Measurements from ENCODE around the gene ULK4.
"Not testable (repeated sequence)": the region's sequence is repeated elsewhere in the genome, so short reads cannot be mapped to it uniquely, and the experiment has no call there.

ULK4 gene

DNA sequence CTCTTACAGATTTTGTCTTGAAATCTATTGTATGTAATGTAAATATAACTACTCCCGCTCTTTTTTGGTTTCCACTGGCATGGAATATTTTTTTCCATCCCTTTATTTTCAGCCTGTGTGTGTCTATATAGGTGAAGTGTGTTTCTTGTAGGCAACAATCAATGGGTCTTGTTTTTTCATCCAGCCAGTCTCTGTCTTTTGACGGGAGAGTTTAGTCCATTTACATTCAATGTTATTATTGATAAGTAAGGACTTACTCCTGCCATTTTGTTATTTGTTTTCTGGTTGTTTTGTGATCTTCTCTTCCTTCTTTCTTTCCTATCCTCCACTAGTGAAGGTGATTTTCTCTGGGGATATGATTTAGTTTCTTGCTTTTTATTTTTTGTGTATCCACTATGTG, 101.4 kb downstream of the ULK4 start:
- H3K9me3 ChIP-seq (ENCODE audit: low read length); H3K9ac ChIP-seq (ENCODE audit: low read length); H3K4me1 ChIP-seq (ENCODE audit: insufficient read depth, low read length); H3K4me3 ChIP-seq (ENCODE audit: low read depth in 1 of 2, low read length in 2 of 2); H3K27ac ChIP-seq (ENCODE audit: low read depth, low read length); H3K27me3 ChIP-seq (ENCODE audit: control insufficient read depth in 1 of 2, insufficient read depth in 2 of 2, low read length in 2 of 2); H3K36me3 ChIP-seq (ENCODE audit: insufficient read depth, low read length): not testable (repeated sequence)

DNA sequence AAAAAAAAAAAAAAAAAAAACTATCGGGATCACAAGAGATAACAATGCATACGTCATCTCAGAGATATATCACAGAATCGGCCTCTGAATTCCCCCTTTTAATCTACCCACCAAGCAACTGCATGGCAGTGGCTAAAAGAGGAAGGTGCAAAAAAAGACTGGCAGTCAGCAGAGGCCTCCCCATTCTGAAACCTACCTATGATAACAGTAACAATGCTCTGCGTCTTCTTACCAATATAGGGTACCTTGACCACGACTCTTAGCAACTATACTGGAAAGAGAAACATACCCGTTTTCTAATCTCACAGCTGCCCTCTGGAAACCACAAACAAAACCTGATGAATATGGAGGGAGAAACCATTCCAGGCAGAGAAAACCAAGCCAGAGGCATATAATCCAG, 106.9 kb downstream of the ULK4 start:
- Histone ChIP-seq H3K36me3 (ENCODE audit: insufficient read depth, low read length) (no peaks in the 10 kb centered on the region), H3K9ac (ENCODE audit: low read length) (no peak overlapping the region), H3K27me3 (ENCODE audit: control insufficient read depth in 1 of 2, insufficient read depth in 2 of 2, low read length in 2 of 2) (no peaks in the 10 kb centered on the region), H3K4me1 (ENCODE audit: insufficient read depth, low read length) (no peaks in the 10 kb centered on the region), H3K9me3 (ENCODE audit: low read length) (no peaks in the 10 kb centered on the region), H3K27ac (ENCODE audit: low read depth, low read length) (no peak overlapping the region), H3K4me3 (ENCODE audit: low read depth in 1 of 2, low read length in 2 of 2) (no peak overlapping the region)

DNA sequence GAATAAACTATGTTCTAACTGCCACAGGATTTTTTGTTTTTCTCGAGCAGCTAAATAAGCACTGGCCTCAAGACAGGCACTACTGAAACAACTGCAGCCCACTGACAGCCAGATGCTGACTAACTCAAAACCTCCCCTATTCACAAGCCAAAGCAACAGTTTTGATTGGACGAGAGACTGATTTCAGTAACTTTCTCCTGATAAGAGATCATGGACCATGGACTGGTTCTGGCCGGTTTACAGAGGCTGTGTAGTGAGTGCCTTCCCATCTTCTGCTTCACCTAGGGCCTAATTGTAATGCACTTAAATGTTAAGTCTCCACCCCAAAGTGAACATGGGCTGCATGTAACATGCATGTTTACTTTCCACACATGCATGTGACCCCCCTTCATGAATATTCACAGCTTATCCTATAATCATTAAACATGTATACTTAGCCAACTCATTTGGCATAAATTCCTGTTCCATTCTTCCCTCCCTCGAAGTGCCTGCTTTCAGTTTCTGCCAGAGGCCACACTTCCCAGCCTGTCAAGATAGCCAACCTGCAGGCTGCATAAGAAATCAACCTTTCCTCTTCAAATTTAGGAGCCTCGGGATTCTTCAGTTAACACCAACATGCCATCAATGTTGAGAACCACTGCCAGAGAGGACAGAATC, 108.2 kb downstream of the ULK4 start:
- no peak overlapping the region for H3K4me3 ChIP-seq (ENCODE audit: low read depth in 1 of 2, low read length in 2 of 2)
- no peaks in the 10 kb centered on the region for H3K36me3 ChIP-seq (ENCODE audit: insufficient read depth, low read length)
- no peak overlapping the region for H3K9ac ChIP-seq (ENCODE audit: low read length)
- H3K27me3 ChIP-seq (ENCODE audit: control insufficient read depth in 1 of 2, insufficient read depth in 2 of 2, low read length in 2 of 2): no peaks in the 10 kb centered on the region
- no peaks in the 10 kb centered on the region for H3K9me3 ChIP-seq (ENCODE audit: low read length)
- H3K4me1 ChIP-seq (ENCODE audit: insufficient read depth, low read length): peaks cover 1% of the 10 kb centered on the region
- no peak overlapping the region for H3K27ac ChIP-seq (ENCODE audit: low read depth, low read length)

GRCh38 chr3:41848753-41849574, 112.9 kb downstream of the ULK4 start:
- H3K27ac ChIP-seq (ENCODE audit: low read depth, low read length): no peak overlapping the region
- no peaks in the 10 kb centered on the region for H3K9me3 ChIP-seq (ENCODE audit: low read length)
- H3K4me1 ChIP-seq (ENCODE audit: insufficient read depth, low read length): peaks cover 11% of the 10 kb centered on the region
- H3K4me3 ChIP-seq (ENCODE audit: low read depth in 1 of 2, low read length in 2 of 2): no peak overlapping the region
- H3K9ac ChIP-seq (ENCODE audit: low read length): no peak overlapping the region
- H3K36me3 ChIP-seq (ENCODE audit: insufficient read depth, low read length): no peaks in the 10 kb centered on the region
- no peaks in the 10 kb centered on the region for H3K27me3 ChIP-seq (ENCODE audit: control insufficient read depth in 1 of 2, insufficient read depth in 2 of 2, low read length in 2 of 2)

- H3K27me3 ChIP-seq (ENCODE audit: control insufficient read depth in 1 of 2, insufficient read depth in 2 of 2, low read length in 2 of 2): no peaks in the 10 kb centered on the region
- no peak overlapping the region for H3K4me3 ChIP-seq (ENCODE audit: low read depth in 1 of 2, low read length in 2 of 2)
- peaks cover 11% of the 10 kb centered on the region for H3K4me1 ChIP-seq (ENCODE audit: insufficient read depth, low read length)
- H3K9me3 ChIP-seq (ENCODE audit: low read length): no peaks in the 10 kb centered on the region
- no peaks in the 10 kb centered on the region for H3K36me3 ChIP-seq (ENCODE audit: insufficient read depth, low read length)
- H3K27ac ChIP-seq (ENCODE audit: low read depth, low read length): no peak overlapping the region
- H3K9ac ChIP-seq (ENCODE audit: low read length): no peak overlapping the region
These were observed 114.2 kb downstream of the ULK4 start for GRCh38 chr3:41847679-41848078.

DNA sequence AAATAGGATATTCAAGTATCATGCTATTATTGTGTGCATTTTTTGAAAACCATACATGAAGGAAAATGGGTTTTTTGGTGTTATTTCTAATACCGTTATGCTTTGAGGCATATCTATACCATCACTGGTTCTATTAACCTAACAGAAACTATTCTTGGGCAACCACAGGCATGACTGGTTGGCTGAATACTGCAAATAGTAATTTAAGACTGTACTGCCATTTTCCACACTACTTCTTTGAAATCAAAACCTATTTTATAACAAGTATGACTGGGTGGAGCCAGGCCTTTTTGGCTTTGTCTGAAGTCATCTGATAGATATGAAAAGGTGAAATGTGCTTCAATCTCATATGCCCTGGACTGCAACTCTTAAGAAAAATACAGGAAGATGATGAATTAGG, 115.1 kb downstream of the ULK4 start:
- no peak overlapping the region for H3K4me3 ChIP-seq (ENCODE audit: low read depth in 1 of 2, low read length in 2 of 2)
- no peak overlapping the region for H3K27ac ChIP-seq (ENCODE audit: low read depth, low read length)
- no peaks in the 10 kb centered on the region for H3K36me3 ChIP-seq (ENCODE audit: insufficient read depth, low read length)
- H3K9ac ChIP-seq (ENCODE audit: low read length): no peak overlapping the region
- H3K9me3 ChIP-seq (ENCODE audit: low read length): no peaks in the 10 kb centered on the region
- peaks cover 11% of the 10 kb centered on the region for H3K4me1 ChIP-seq (ENCODE audit: insufficient read depth, low read length)
- H3K27me3 ChIP-seq (ENCODE audit: control insufficient read depth in 1 of 2, insufficient read depth in 2 of 2, low read length in 2 of 2): no peaks in the 10 kb centered on the region

DNA sequence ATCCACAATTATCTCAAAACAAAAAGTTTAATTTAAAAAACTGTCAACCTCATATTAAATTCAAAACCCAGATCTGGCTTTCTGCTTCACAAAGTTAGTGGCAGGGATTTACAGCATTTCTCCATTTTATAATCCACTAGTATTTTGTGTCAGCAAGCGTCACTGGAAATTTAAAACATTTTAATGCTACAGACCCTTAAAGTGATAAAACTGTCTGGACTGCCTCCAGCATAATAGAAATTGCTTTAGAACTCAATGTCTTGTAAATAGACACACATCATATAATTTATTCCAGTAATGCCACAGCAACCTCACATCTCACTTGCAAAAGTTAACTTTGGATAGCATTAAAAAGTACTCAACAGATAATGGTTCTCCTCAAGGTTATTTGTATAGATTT, 116.1 kb downstream of the ULK4 start:
- no peak overlapping the region for H3K27ac ChIP-seq (ENCODE audit: low read depth, low read length)

GRCh38 chr3:41844256-41844655, 117.6 kb downstream of the ULK4 start:
- H3K4me3 ChIP-seq (ENCODE audit: low read depth in 1 of 2, low read length in 2 of 2); H3K9me3 ChIP-seq (ENCODE audit: low read length); H3K27ac ChIP-seq (ENCODE audit: low read depth, low read length); H3K9ac ChIP-seq (ENCODE audit: low read length); H3K36me3 ChIP-seq (ENCODE audit: insufficient read depth, low read length); H3K27me3 ChIP-seq (ENCODE audit: control insufficient read depth in 1 of 2, insufficient read depth in 2 of 2, low read length in 2 of 2): not testable (repeated sequence)
- peaks cover 11% of the 10 kb centered on the region for H3K4me1 ChIP-seq (ENCODE audit: insufficient read depth, low read length)

More for the DNA sequence above, 116.1 kb downstream of the ULK4 start:
- peaks cover 11% of the 10 kb centered on the region for H3K4me1 ChIP-seq (ENCODE audit: insufficient read depth, low read length)
- no peak overlapping the region for H3K9ac ChIP-seq (ENCODE audit: low read length)
- no peaks in the 10 kb centered on the region for H3K36me3 ChIP-seq (ENCODE audit: insufficient read depth, low read length)
- H3K27me3 ChIP-seq (ENCODE audit: control insufficient read depth in 1 of 2, insufficient read depth in 2 of 2, low read length in 2 of 2): no peaks in the 10 kb centered on the region
- no peak overlapping the region for H3K4me3 ChIP-seq (ENCODE audit: low read depth in 1 of 2, low read length in 2 of 2)
- H3K9me3 ChIP-seq (ENCODE audit: low read length): no peaks in the 10 kb centered on the region

DNA sequence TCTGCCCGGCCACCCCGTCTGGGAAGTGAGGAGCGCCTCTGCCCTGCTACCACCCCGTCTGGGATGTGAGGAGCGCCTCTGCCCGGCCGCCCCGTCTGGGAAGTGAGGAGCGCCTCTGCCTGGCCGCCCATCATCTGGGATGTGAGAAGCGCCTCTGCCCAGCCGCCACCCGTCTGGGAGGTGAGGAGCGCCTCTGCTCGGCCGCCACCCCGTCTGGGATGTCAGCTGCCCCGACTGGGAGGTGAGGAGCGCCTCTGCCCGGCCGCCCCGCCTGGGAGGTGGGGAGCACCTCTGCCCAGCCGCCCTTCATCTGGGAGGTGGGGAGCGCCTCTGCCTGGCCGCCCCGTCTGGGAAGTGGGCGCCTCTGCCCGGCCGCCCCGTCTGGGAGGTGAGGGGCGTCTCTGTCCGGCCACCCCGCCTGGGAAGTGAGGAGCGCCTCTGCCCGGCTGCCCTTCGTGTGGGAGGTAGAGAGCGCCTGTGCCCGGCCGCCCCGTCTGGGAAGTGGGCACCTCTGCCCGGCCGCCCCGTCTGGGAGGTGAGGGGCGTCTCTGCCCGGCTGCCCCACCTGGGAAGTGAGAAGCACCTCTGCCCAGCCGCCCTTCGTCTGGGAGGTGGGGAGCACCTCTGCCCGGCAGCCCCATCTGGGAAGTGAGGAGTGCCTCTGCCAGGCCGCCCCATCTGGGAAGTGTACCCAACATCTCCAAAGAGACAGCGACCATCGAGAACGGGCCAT, 120.8 kb downstream of the ULK4 start:
- H3K9ac ChIP-seq (ENCODE audit: low read length); H3K9me3 ChIP-seq (ENCODE audit: low read length); H3K27me3 ChIP-seq (ENCODE audit: control insufficient read depth in 1 of 2, insufficient read depth in 2 of 2, low read length in 2 of 2); H3K36me3 ChIP-seq (ENCODE audit: insufficient read depth, low read length); H3K4me1 ChIP-seq (ENCODE audit: insufficient read depth, low read length); H3K4me3 ChIP-seq (ENCODE audit: low read depth in 1 of 2, low read length in 2 of 2); H3K27ac ChIP-seq (ENCODE audit: low read depth, low read length): not testable (repeated sequence)

DNA sequence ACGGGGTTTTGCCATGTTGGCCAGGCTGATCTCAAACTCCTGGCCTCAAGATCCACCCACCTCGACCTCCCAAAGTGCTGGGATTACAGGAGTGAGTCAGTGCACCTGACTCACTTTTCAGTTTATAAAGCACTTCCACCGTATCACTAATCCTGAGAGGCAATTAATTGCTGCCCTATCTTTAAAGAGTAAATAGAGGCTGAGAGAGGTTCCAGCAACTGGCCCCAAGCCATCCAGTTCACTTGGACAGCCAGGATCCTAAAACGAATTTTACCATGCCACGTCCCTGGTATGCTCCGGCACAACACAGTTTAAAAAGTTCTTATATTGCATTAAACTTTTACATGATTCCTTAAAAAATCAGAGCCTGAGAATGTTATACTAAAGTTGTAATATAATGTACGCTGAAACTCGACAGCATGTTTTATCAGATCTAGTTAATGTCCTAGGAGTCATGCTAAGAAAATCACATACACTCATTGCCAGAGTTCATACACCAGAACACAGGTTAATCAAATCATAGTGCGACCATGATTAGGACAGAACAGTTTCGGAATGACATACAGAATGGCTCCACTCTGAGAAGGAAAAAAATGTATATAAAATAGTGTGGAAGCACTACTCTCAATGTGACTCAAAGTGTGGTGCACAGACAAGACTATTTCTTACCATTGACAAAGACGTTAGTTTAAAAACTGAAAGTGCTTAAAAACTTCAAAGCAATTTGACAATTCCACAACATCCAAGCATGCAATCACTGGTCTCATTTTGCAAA, 125.4 kb downstream of the ULK4 start:
- no peaks in the 10 kb centered on the region for H3K4me1 ChIP-seq (ENCODE audit: insufficient read depth, low read length)
- no peak overlapping the region for H3K27ac ChIP-seq (ENCODE audit: low read depth, low read length)
- H3K27me3 ChIP-seq (ENCODE audit: control insufficient read depth in 1 of 2, insufficient read depth in 2 of 2, low read length in 2 of 2): no peaks in the 10 kb centered on the region
- H3K4me3 ChIP-seq (ENCODE audit: low read depth in 1 of 2, low read length in 2 of 2): no peak overlapping the region
- H3K9me3 ChIP-seq (ENCODE audit: low read length): no peaks in the 10 kb centered on the region
- no peak overlapping the region for H3K9ac ChIP-seq (ENCODE audit: low read length)
- H3K36me3 ChIP-seq (ENCODE audit: insufficient read depth, low read length): no peaks in the 10 kb centered on the region

DNA sequence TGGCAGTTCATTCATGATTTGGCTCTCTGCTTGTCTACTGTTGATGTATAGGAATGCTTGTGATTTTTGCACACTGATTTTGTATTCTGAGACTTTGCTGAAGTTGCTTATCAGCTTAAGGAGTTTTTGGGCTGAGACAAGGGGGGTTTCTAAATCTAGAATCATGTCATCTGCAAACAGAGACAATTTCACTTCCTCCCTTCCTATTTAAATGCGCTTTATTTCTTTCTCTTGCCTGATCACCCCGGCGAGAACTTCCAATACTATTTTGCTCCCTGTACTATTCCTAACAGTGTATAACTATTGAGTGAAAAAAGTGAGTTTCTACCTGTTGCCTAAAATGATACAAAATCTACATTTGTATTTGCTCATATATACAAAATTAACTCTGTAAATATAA, 128.3 kb downstream of the ULK4 start:
- no peaks in the 10 kb centered on the region for H3K36me3 ChIP-seq (ENCODE audit: insufficient read depth, low read length)
- H3K9ac ChIP-seq (ENCODE audit: low read length): no peak overlapping the region
- no peaks in the 10 kb centered on the region for H3K4me1 ChIP-seq (ENCODE audit: insufficient read depth, low read length)
- H3K4me3 ChIP-seq (ENCODE audit: low read depth in 1 of 2, low read length in 2 of 2): no peak overlapping the region
- no peak overlapping the region for H3K27ac ChIP-seq (ENCODE audit: low read depth, low read length)
- no peaks in the 10 kb centered on the region for H3K27me3 ChIP-seq (ENCODE audit: control insufficient read depth in 1 of 2, insufficient read depth in 2 of 2, low read length in 2 of 2)
- no peaks in the 10 kb centered on the region for H3K9me3 ChIP-seq (ENCODE audit: low read length)
